OCI-LY7 (cell line): ENCODE data around the gene ADAMTSL2.

ENCODE experiments used
- CTCF ChIP-seq: fragments of 200-600 bp; sonication (generic); conservative IDR thresholded peaks from 2 replicates; pipeline ENCODE4 v1.5.1; 2014; ENCODE audit warnings: mild to moderate bottlenecking, antibody characterized with exemption, low read length, moderate library complexity, mixed read lengths
- EZH2phosphoT487 ChIP-seq: fragments of 200-600 bp; sonication (generic); IDR thresholded peaks from 2 replicates; pipeline ENCODE4 v1.6.1; 2018; ENCODE audit warnings: low read depth, borderline replicate concordance, mild to moderate bottlenecking, mixed run types, antibody characterized with exemption, low read length, moderate library complexity, mixed read lengths

GRCh38 chr9:133571391-133571890 lies 36.9 kb downstream of the ADAMTSL2 start:
- TF ChIP-seq CTCF: no peak
- TF ChIP-seq EZH2phosphoT487: no peak
